Measurements from ENCODE around the gene WWOX.

WWOX gene

GRCh38 chr16:78407191-78407590 lies 307.7 kb downstream of the WWOX start:
- no peak for DNase-seq (ENCODE audit: low read depth)
- H3K4me3 ChIP-seq (ENCODE audit: low read depth, low read length) = no peak overlapping the region
- no peak for TF ChIP-seq CTCF (IDR thresholded peaks at IDR 0.05; ENCODE audit: control insufficient read depth, extremely low read depth, insufficient read depth)

GRCh38 chr16:78413651-78414050 lies 314.2 kb downstream of the WWOX start:
- TF ChIP-seq CTCF (IDR thresholded peaks at IDR 0.05; ENCODE audit: control insufficient read depth, extremely low read depth, insufficient read depth) = no peak
- no peak for DNase-seq (ENCODE audit: low read depth)
- no peak overlapping the region for H3K4me3 ChIP-seq (ENCODE audit: low read depth, low read length)

GRCh38 chr16:78415013-78415412 lies 315.6 kb downstream of the WWOX start:
- TF ChIP-seq CTCF (IDR thresholded peaks at IDR 0.05; ENCODE audit: control insufficient read depth, extremely low read depth, insufficient read depth) = no peak
- no peak overlapping the region for H3K4me3 ChIP-seq (ENCODE audit: low read depth, low read length)
- no peak for DNase-seq (ENCODE audit: low read depth)

DNA sequence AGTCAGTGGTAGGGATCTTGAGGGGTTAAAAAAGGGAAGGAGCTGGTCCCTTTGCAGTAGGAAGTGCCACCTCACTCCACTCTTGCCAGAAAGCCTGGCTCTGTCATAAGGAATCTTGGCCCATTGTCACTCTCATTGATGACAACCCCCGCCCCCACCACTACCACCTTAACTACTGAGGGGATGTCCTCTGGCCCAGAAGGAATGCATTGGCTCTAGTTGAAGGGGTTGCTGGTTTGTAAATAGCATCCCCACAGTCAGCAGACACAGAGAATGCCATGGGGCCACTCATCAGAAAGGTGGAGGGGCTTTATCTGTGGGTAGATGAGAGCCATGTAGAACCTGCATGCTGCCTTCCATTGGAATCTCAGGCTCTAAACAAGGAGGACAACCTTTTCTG lies 316.2 kb downstream of the WWOX start:
- DNase-seq (ENCODE audit: low read depth) = no peak
- TF ChIP-seq CTCF (IDR thresholded peaks at IDR 0.05; ENCODE audit: control insufficient read depth, extremely low read depth, insufficient read depth) = no peak
- H3K4me3 ChIP-seq (ENCODE audit: low read depth, low read length) = no peak overlapping the region

GRCh38 chr16:78416400-78416799 lies 316.9 kb downstream of the WWOX start:
- DNase-seq (ENCODE audit: low read depth) = no peak
- no peak overlapping the region for H3K4me3 ChIP-seq (ENCODE audit: low read depth, low read length)
- no peak for TF ChIP-seq CTCF (IDR thresholded peaks at IDR 0.05; ENCODE audit: control insufficient read depth, extremely low read depth, insufficient read depth)

GRCh38 chr16:78421181-78421708 lies 321.8 kb downstream of the WWOX start:
- DNase-seq (ENCODE audit: low read depth) = no peak
- no peak overlapping the region for H3K4me3 ChIP-seq (ENCODE audit: low read depth, low read length)
- no peak for TF ChIP-seq CTCF (IDR thresholded peaks at IDR 0.05; ENCODE audit: control insufficient read depth, extremely low read depth, insufficient read depth)

DNA sequence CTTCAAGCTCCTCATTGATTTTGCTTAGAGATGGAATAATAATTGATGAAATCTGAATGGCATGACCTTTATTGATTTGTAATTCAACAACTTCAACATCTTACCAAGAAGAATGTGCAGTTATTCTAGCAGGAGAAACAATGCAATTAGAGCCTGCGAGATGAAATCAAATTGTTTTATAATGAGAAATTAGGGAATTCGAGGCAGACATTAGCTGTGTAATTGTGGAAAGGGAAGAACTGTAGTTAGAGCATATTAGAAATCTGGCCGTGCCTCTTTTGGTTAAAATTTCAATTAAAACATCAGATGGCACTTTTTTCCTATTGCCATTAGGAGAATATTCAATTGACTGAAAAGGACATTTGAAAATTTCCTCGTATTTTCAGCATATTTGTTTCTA lies 325.8 kb downstream of the WWOX start:
- TF ChIP-seq CTCF (IDR thresholded peaks at IDR 0.05; ENCODE audit: control insufficient read depth, extremely low read depth, insufficient read depth) = no peak
- DNase-seq (ENCODE audit: low read depth) = no peak

More for the DNA sequence above, 325.8 kb downstream of the WWOX start:
- H3K4me3 ChIP-seq (ENCODE audit: low read depth, low read length) = no peak overlapping the region

Data from LNCaP clone FGC (cell line).